IMR-90 (cell line): ENCODE data around the gene USP20. TPM values are rescaled to one million over a fixed set of nuclear protein-coding genes. Genes with fewer than 3 reads are reported as not detected.

Experiments
- ATAC-seq: fragments of 200-7000 bp; cut with Tn5 transposase; 2 replicates; pipeline ENCODE4 v1.9.1; 2020; ENCODE audit warnings: low read depth, mild to moderate bottlenecking, moderate library complexity
- BruUV-seq: library from RNA; stranded (reverse); fragments of 400-500 nt; replicated peaks from 2 replicates; lab custom pipeline; 2021; lab: Mats Ljungman, UMichigan
- CTCF ChIA-PET: fragments of 300-600 bp; formaldehyde crosslinking; extraction: SDS; loops from one replicate; lab custom pipeline; 2021; ENCODE audit warnings: antibody characterized with exemption; lab: Yijun Ruan, JAX
- POLR2A ChIA-PET: fragments of 300-600 bp; sonication (Branson Sonifier 250); formaldehyde crosslinking; loops from one replicate; lab custom pipeline; 2022; ENCODE audit warnings: antibody characterized with exemption; ENCODE audit not compliant: unreplicated experiment; lab: Charles Lee
- DNase-seq: peaks from one replicate; pipeline ENCODE4 v3.0.0; 2013
- H2AFZ ChIP-seq: replicated peaks from 2 replicates; pipeline ENCODE3; 2013; ENCODE audit warnings: low read length, mild to moderate bottlenecking; ENCODE audit not compliant: poor library complexity
- H2AK5ac ChIP-seq: 2 replicates; pipeline ENCODE4 v1.6.1; 2013; ENCODE audit warnings: low read depth, low read length, inconsistent platforms
- H2AK9ac ChIP-seq: replicated peaks from 2 replicates; pipeline ENCODE3; 2013; ENCODE audit warnings: mild to moderate bottlenecking, low read depth, low read length, moderate library complexity; ENCODE audit not compliant: poor library complexity
- H2BK120ac ChIP-seq: 2 replicates; pipeline ENCODE4 v1.6.1; 2013; ENCODE audit warnings: low read depth, low read length, inconsistent platforms
- H2BK15ac ChIP-seq: 3 replicates; pipeline ENCODE4 v1.6.1; 2013; ENCODE audit warnings: low read depth, low read length, inconsistent platforms
- H2BK20ac ChIP-seq: 2 replicates; pipeline ENCODE4 v1.6.1; 2013; ENCODE audit warnings: low read depth, mild to moderate bottlenecking, inconsistent platforms, low read length, moderate library complexity
- H2BK5ac ChIP-seq: 2 replicates; pipeline ENCODE4 v1.6.1; 2013; ENCODE audit warnings: mild to moderate bottlenecking, low read depth, low read length, inconsistent platforms; ENCODE audit not compliant: poor library complexity, severe bottlenecking
- H3K14ac ChIP-seq: replicated peaks from 2 replicates; pipeline ENCODE4 v1.6.1; 2013; ENCODE audit warnings: low read depth, low read length, inconsistent platforms
- H3K18ac ChIP-seq: 2 replicates; pipeline ENCODE4 v1.6.1; 2013; ENCODE audit warnings: low read depth, low read length, control low read depth
- H3K23ac ChIP-seq: 2 replicates; pipeline ENCODE4 v1.6.1; 2013; ENCODE audit warnings: low read depth, low read length, inconsistent platforms
- H3K27ac ChIP-seq: 2 replicates; pipeline ENCODE4 v1.5.1; 2013; ENCODE audit warnings: mild to moderate bottlenecking, control low read depth, low read length; ENCODE audit not compliant: insufficient read depth
- H3K27me3 ChIP-seq: 2 replicates; pipeline ENCODE4 v1.6.1; 2013; ENCODE audit warnings: low read length; ENCODE audit not compliant: control insufficient read depth, insufficient read depth
- H3K36me3 ChIP-seq: 2 replicates; pipeline ENCODE4 v1.6.1; 2013; ENCODE audit warnings: low read length, mixed read lengths; ENCODE audit not compliant: control insufficient read depth, insufficient read depth
- H3K4ac ChIP-seq: 2 replicates; pipeline ENCODE4 v1.6.1; 2013; ENCODE audit warnings: low read depth, low read length, inconsistent platforms
- H3K4me1 ChIP-seq: 2 replicates; pipeline ENCODE4 v1.6.1; 2013; ENCODE audit warnings: low read length, mixed read lengths; ENCODE audit not compliant: control insufficient read depth, insufficient read depth
- H3K4me2 ChIP-seq: 2 replicates; pipeline ENCODE4 v1.6.1; 2013; ENCODE audit warnings: low read depth, mild to moderate bottlenecking, control low read depth, low read length, moderate library complexity
- H3K4me3 ChIP-seq: 2 replicates; pipeline ENCODE4 v1.5.1; 2013; ENCODE audit warnings: low read depth, mild to moderate bottlenecking, control low read depth, low read length, moderate library complexity; ENCODE audit not compliant: insufficient read depth
- H3K56ac ChIP-seq: 2 replicates; pipeline ENCODE4 v1.6.1; 2013; ENCODE audit warnings: low read length, inconsistent platforms; ENCODE audit not compliant: insufficient read depth; ENCODE audit errors: extremely low read depth
- H3K79me1 ChIP-seq, 2 experiments: 2 replicates each; pipeline ENCODE4 v1.6.1; 2013; ENCODE audit warnings: low read length in 2 of 2, inconsistent platforms in 1 of 2, low read depth in 1 of 2
- H3K9ac ChIP-seq: 2 replicates; pipeline ENCODE4 v1.6.1; 2013; ENCODE audit warnings: low read depth, low read length, control low read depth
- H3K9me1 ChIP-seq: 2 replicates; pipeline ENCODE4 v1.6.1; 2013; ENCODE audit warnings: low read length, inconsistent platforms; ENCODE audit not compliant: insufficient read depth
- H3K9me3 ChIP-seq: 2 replicates; pipeline ENCODE4 v1.6.1; 2013; ENCODE audit warnings: low read length; ENCODE audit not compliant: control insufficient read depth, insufficient read depth
- H4K20me1 ChIP-seq: 2 replicates; pipeline ENCODE4 v1.6.1; 2013; ENCODE audit warnings: low read length, inconsistent platforms; ENCODE audit not compliant: insufficient read depth
- H4K5ac ChIP-seq: 2 replicates; pipeline ENCODE4 v1.6.1; 2013; ENCODE audit warnings: mild to moderate bottlenecking, low read depth, low read length, control low read depth
- H4K8ac ChIP-seq, 2 experiments: 2 replicates each; pipeline ENCODE4 v1.6.1; 2013; ENCODE audit warnings: low read depth in 2 of 2, low read length in 2 of 2, control low read depth in 1 of 2, inconsistent platforms in 1 of 2
- H4K91ac ChIP-seq: 2 replicates; pipeline ENCODE4 v1.6.1; 2013; ENCODE audit warnings: low read depth, low read length, inconsistent platforms; ENCODE audit not compliant: insufficient read depth
- BHLHE40 ChIP-seq: fragments of 150-350 bp; IDR thresholded peaks from 2 replicates; pipeline ENCODE4 v1.6.1; 2016; ENCODE audit warnings: mild to moderate bottlenecking, low read depth, low read length
- CEBPB ChIP-seq: IDR thresholded peaks from 2 replicates; pipeline ENCODE4 v1.6.1; 2012; ENCODE audit warnings: low read depth, low read length, improper control_type of control experiment
- CHD1 ChIP-seq: IDR thresholded peaks from 2 replicates; pipeline ENCODE4 v1.6.1; 2012; ENCODE audit warnings: low read depth, low read length, improper control_type of control experiment
- FOS ChIP-seq: fragments of 150-350 bp; IDR thresholded peaks from 2 replicates; pipeline ENCODE4 v1.6.1; 2016; ENCODE audit warnings: low read depth, low read length
- MAFK ChIP-seq: IDR thresholded peaks from 2 replicates; pipeline ENCODE4 v1.6.1; 2012; ENCODE audit warnings: low read depth, low read length, improper control_type of control experiment
- MAZ ChIP-seq: IDR thresholded peaks from 2 replicates; pipeline ENCODE4 v1.6.1; 2012; ENCODE audit warnings: low read depth, mild to moderate bottlenecking, low read length, improper control_type of control experiment, moderate library complexity, borderline replicate concordance
- MXI1 ChIP-seq: IDR thresholded peaks from 2 replicates; pipeline ENCODE4 v1.6.1; 2012; ENCODE audit warnings: low read depth, mild to moderate bottlenecking, low read length, moderate library complexity, borderline replicate concordance
- NFE2L2 ChIP-seq: fragments of 150-350 bp; IDR thresholded peaks from 2 replicates; pipeline ENCODE4 v1.6.1; 2016; ENCODE audit warnings: low read depth, mild to moderate bottlenecking, low read length
- POLR2A ChIP-seq: IDR thresholded peaks from 2 replicates; pipeline ENCODE4 v1.6.1; 2012; ENCODE audit warnings: mild to moderate bottlenecking, low read depth, low read length
- RAD21 ChIP-seq: IDR thresholded peaks from 2 replicates; pipeline ENCODE4 v1.6.1; 2012; ENCODE audit warnings: low read length, improper control_type of control experiment
- RCOR1 ChIP-seq: IDR thresholded peaks from 2 replicates; pipeline ENCODE4 v1.6.1; 2012; ENCODE audit warnings: mild to moderate bottlenecking, low read length, improper control_type of control experiment; ENCODE audit not compliant: insufficient replicate concordance
- RFX5 ChIP-seq: IDR thresholded peaks from 2 replicates; pipeline ENCODE4 v1.8.0; 2012; ENCODE audit warnings: low read depth, mild to moderate bottlenecking, low read length, moderate library complexity
- SMC3 ChIP-seq: fragments of 150-350 bp; IDR thresholded peaks from 2 replicates; pipeline ENCODE4 v1.6.1; 2016; ENCODE audit warnings: low read depth, mild to moderate bottlenecking, antibody characterized with exemption, low read length, moderate library complexity
- WGBS, 2 experiments: methylation state at CpG; one replicate each; pipeline versions ENCODE4 v1.1.5 to v1.1.7; 2013; ENCODE audit warnings: missing lambda C conversion rate in 2 of 2; ENCODE audit not compliant: insufficient read length in 1 of 2; ENCODE audit errors: extremely low coverage in 2 of 2; 5-methylcytosine and 5-hydroxymethylcytosine counted together
- dilution Hi-C: fragments of 300-500 bp; cut with HindIII; formaldehyde crosslinking; loops from one replicate; pipeline ENCODE4 v1.14.3; 2018; ENCODE audit warnings: low sequenced_read_pairs; ENCODE audit not compliant: unreplicated experiment
- in situ Hi-C: fragments of 300-500 bp; cut with MboI; formaldehyde crosslinking; loops from 3 replicates; pipeline ENCODE4 v1.14.3; 2019; ENCODE audit warnings: low sequenced_read_pairs, inconsistent platforms, mixed read lengths
- intact Hi-C: fragments of 100-400 bp; cut with micrococcal nuclease; formaldehyde crosslinking; loops from 2 replicates; pipeline ENCODE4 v1.10.0; 2022
- polyA plus RNA-seq, 3 experiments: library from polyadenylated mRNA; depleted of rRNA; stranded (reverse); fragments of >200 nt; gene quantifications; 2 replicates each; pipeline ENCODE4 v1.2.3, GENCODE V29; 2012; ENCODE audit warnings: low replicate concordance in 1 of 3
- total RNA-seq: library from RNA; depleted of rRNA; stranded (reverse); fragments of >200 nt; gene quantifications from 2 replicates; pipeline ENCODE4 v1.2.3, GENCODE V29; 2012
- TF ChIP-seq, protein P1 (sequence below): conservative IDR thresholded peaks from 2 replicates; pipeline ENCODE4 v1.5.1; 2012; ENCODE audit warnings: mild to moderate bottlenecking, low read depth, low read length, improper control_type of control experiment
- TF ChIP-seq, protein P2 (sequence below): fragments of 150-350 bp; IDR thresholded peaks from 2 replicates; pipeline ENCODE4 v1.6.1; 2017; ENCODE audit warnings: mild to moderate bottlenecking, antibody characterized with exemption, low read length, low read depth

Gene USP20
- total and polyA plus RNA-seq, 2 of the 4 experiments (the other 2 are of a cell fraction), result 3.8 to 21.6 TPM

- dilution Hi-C loops, result no loop called here
- no peak overlapping the region for H2BK15ac ChIP-seq
- no peak overlapping the region for H3K4me3 ChIP-seq
- no peaks in the 10 kb centered on the region for H3K27me3 ChIP-seq
- ATAC-seq (no peak), DNase-seq (no peak)
- H2BK20ac ChIP-seq, result no peak overlapping the region
- 91% methylated on average over 41 of the region's 48 CpGs; no CpG with 5 or more reads in 1 of the 2 experiments for WGBS, 2 experiments
- no peak overlapping the region for H2BK120ac ChIP-seq
- H3K9me1 ChIP-seq, result 0 out of 2 replicates have a peak, but pooled peaks cover 3% of the 10 kb centered on the region
- H3K23ac ChIP-seq, result no peak overlapping the region
- CTCF ChIA-PET, result no interaction called here
- H3K79me1 ChIP-seq, result no peaks in the 10 kb centered on the region
- no peak overlapping the region for H3K56ac ChIP-seq
- H3K4me1 ChIP-seq, result no peaks in the 10 kb centered on the region
- no peak overlapping the region for H3K4ac ChIP-seq
- no peak overlapping the region for H2AFZ ChIP-seq
- in situ Hi-C loops, result no loop called here
- no peak overlapping the region for H3K27ac ChIP-seq
- H4K8ac ChIP-seq, result no peak overlapping the region
- H3K14ac ChIP-seq, result no peak overlapping the region
- H2AK9ac ChIP-seq, result no peak overlapping the region
- BruUV-seq, result no TSS peak
- H2BK5ac ChIP-seq, result no peak overlapping the region
- H4K20me1 ChIP-seq, result no peaks in the 10 kb centered on the region
- H4K5ac ChIP-seq, result no peak overlapping the region
- intact Hi-C loops, result no loop called here
- H4K91ac ChIP-seq, result no peak overlapping the region
- POLR2A ChIA-PET, result no interaction called here
- no peak overlapping the region for H3K18ac ChIP-seq
- peaks cover 26% of the 10 kb centered on the region for H3K36me3 ChIP-seq
- no peak overlapping the region for H3K9ac ChIP-seq
- H3K4me2 ChIP-seq, result no peak overlapping the region
- no peak overlapping the region for H2AK5ac ChIP-seq
- no peaks in the 10 kb centered on the region for H3K9me3 ChIP-seq
- no peak for TF ChIP-seq RAD21
- TF ChIP-seq, protein P1, sequence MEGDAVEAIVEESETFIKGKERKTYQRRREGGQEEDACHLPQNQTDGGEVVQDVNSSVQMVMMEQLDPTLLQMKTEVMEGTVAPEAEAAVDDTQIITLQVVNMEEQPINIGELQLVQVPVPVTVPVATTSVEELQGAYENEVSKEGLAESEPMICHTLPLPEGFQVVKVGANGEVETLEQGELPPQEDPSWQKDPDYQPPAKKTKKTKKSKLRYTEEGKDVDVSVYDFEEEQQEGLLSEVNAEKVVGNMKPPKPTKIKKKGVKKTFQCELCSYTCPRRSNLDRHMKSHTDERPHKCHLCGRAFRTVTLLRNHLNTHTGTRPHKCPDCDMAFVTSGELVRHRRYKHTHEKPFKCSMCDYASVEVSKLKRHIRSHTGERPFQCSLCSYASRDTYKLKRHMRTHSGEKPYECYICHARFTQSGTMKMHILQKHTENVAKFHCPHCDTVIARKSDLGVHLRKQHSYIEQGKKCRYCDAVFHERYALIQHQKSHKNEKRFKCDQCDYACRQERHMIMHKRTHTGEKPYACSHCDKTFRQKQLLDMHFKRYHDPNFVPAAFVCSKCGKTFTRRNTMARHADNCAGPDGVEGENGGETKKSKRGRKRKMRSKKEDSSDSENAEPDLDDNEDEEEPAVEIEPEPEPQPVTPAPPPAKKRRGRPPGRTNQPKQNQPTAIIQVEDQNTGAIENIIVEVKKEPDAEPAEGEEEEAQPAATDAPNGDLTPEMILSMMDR, result no peak
- no peak for TF ChIP-seq CEBPB
- TF ChIP-seq NFE2L2, result no peak
- TF ChIP-seq, protein P2, sequence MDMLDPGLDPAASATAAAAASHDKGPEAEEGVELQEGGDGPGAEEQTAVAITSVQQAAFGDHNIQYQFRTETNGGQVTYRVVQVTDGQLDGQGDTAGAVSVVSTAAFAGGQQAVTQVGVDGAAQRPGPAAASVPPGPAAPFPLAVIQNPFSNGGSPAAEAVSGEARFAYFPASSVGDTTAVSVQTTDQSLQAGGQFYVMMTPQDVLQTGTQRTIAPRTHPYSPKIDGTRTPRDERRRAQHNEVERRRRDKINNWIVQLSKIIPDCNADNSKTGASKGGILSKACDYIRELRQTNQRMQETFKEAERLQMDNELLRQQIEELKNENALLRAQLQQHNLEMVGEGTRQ, result no peak
- no peak for TF ChIP-seq RFX5
- no peak for TF ChIP-seq FOS
- TF ChIP-seq POLR2A, result no peak
- TF ChIP-seq SMC3, result no peak
- no peak for TF ChIP-seq MAZ
- no peak for TF ChIP-seq BHLHE40
- no peak for TF ChIP-seq CHD1
- no peak for TF ChIP-seq MXI1
- no peak for TF ChIP-seq MAFK
- TF ChIP-seq RCOR1, result no peak
Observed at GRCh38 chr9:129868023-129868871, 33.0 kb downstream of the USP20 start.
